ENCODE data around the gene TOP3B. TPM values are rescaled to one million over a fixed set of nuclear protein-coding genes. Genes with fewer than 3 reads are reported as not detected.

Gene TOP3B
- total RNA-seq, 4 donors from 2014 or later = 8.2 to 15.7 (median 14.2) TPM

DNA sequence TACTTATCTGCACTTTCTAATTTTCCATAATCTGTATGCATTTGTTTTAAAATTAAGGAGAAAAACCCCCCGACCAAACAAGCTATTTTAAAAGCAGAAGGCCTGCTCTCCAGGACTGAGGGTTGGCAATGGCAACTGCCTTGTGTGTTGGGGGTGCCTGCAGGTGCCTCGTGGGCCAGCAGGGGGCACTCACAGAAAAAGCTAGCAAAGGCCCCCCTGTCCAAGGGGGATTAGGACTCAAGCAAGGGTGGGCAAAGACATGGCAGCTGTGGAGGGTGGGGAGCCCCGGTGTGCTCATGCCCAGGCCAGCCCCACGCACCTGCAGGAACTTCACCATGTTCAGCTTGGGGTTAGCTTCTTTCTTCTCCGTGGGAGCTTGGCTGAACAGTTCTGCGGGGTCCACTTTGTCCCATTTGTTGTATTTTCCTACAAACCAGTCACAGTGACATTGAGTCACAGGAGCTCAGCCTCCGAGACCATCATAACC lies 10.3 kb downstream of the TOP3B start:
- intact Hi-C loops (cut with DNase I; ENCODE audit: low total_unique reads) (no loop called here), in situ Hi-C loops (cut with MboI; ENCODE audit: low sequenced_read_pairs in 4 of 4) (no loop called here)
- H3K4me1 ChIP-seq = no peaks in the 10 kb centered on the region
- H3K27me3 ChIP-seq = no peaks in the 10 kb centered on the region
- H3K27ac ChIP-seq = no peak overlapping the region
- DNase-seq (no peak), ATAC-seq (no peak)
- H3K4me3 ChIP-seq = no peak overlapping the region
- H3K36me3 ChIP-seq = peaks cover 0 to 78% of the 10 kb centered on the region in 2 donors
- TF ChIP-seq POLR2A (IDR thresholded peaks at IDR 0.05) (no peak), CTCF (IDR thresholded peaks at IDR 0.05 in 4 of 5, conservative IDR thresholded peaks at IDR 0.05 in 1 of 5) (peak; percentile 20 to 66 (median 43))
- no peaks in the 10 kb centered on the region for H3K9me3 ChIP-seq

- in situ Hi-C loops (cut with MboI; ENCODE audit: low sequenced_read_pairs in 4 of 4) = no loop called here
- peaks cover 0 to 83% of the 10 kb centered on the region in 2 donors for H3K36me3 ChIP-seq
- no peak for TF ChIP-seq POLR2A (IDR thresholded peaks at IDR 0.05)
- TF ChIP-seq CTCF (IDR thresholded peaks at IDR 0.05 in 4 of 5, conservative IDR thresholded peaks at IDR 0.05 in 1 of 5) = no peak
These were observed 10.7 kb downstream of the TOP3B start for GRCh38 chr22:21971858-21972275.

GRCh38 chr22:21970800-21971617 lies 11.6 kb downstream of the TOP3B start:
- Histone ChIP-seq H3K27ac (no peak overlapping the region), H3K4me3 (no peak overlapping the region), H3K9me3 (no peaks in the 10 kb centered on the region), H3K4me1 (no peaks in the 10 kb centered on the region), H3K36me3 (peaks cover 0 to 92% of the 10 kb centered on the region in 2 donors), H3K27me3 (no peaks in the 10 kb centered on the region)
- DNase-seq (no peak), ATAC-seq (no peak)
- in situ Hi-C loops (cut with MboI; ENCODE audit: low sequenced_read_pairs in 4 of 4) (no loop called here), intact Hi-C loops (cut with DNase I; ENCODE audit: low total_unique reads) (no loop called here)
- no peak for TF ChIP-seq CTCF (IDR thresholded peaks at IDR 0.05 in 4 of 5, conservative IDR thresholded peaks at IDR 0.05 in 1 of 5)
- TF ChIP-seq POLR2A (IDR thresholded peaks at IDR 0.05) = no peak

More at GRCh38 chr22:21971858-21972275, 10.7 kb downstream of the TOP3B start:
- intact Hi-C loops (cut with DNase I; ENCODE audit: low total_unique reads) = no loop called here
- DNase-seq = no peak
- ATAC-seq = no peak
- no peaks in the 10 kb centered on the region for H3K27me3 ChIP-seq
- H3K4me1 ChIP-seq = no peaks in the 10 kb centered on the region
- no peaks in the 10 kb centered on the region for H3K9me3 ChIP-seq
- H3K4me3 ChIP-seq = no peak overlapping the region
- no peak overlapping the region for H3K27ac ChIP-seq

DNA sequence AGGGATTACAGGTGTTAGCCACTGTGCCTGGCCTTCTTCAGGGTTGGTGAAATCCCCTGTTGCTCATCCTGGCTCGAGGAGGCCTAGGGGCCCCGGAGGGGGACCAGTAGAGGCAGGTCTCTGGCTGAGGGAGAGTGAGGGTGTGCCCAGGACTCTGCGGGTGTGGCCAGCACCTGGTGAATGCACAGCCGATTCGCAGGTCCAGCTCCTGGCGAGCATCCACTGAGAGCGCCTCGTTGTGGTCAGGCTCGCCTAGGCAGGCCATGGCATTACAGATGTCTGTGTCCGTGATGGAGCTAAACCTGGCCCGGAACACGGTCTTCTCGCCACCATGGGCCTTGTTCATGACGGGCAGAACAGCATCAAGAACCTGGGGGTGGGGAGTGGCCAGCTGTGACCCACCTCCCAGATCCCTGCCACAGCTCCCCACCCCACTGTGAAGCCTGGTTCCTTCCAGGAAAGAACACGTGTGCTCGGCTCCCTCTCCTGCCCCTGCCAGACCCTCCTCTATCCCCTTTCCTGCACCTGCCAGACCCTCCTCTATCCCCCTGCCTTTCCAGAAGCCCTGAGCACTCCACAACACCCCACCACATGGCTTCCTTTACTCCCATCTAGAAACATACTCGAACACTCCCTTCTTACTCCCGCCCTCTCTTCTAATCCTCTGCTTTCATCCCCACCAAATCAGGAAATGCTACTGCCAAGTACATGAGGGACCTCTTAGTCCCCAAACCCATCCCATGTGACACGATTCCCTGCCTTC lies 12.4 kb downstream of the TOP3B start:
- intact Hi-C loops (cut with DNase I; ENCODE audit: low total_unique reads) (no loop called here), in situ Hi-C loops (cut with MboI; ENCODE audit: low sequenced_read_pairs in 4 of 4) (no loop called here)
- H3K36me3 ChIP-seq = peaks cover 0 to 99% of the 10 kb centered on the region in 2 donors
- H3K27me3 ChIP-seq = no peaks in the 10 kb centered on the region
- TF ChIP-seq POLR2A (IDR thresholded peaks at IDR 0.05) (no peak), CTCF (IDR thresholded peaks at IDR 0.05 in 4 of 5, conservative IDR thresholded peaks at IDR 0.05 in 1 of 5) (no peak)
- no peak for ATAC-seq
- no peak overlapping the region for H3K4me3 ChIP-seq
- no peak for DNase-seq
- no peaks in the 10 kb centered on the region for H3K9me3 ChIP-seq
- no peaks in the 10 kb centered on the region for H3K4me1 ChIP-seq
- no peak overlapping the region for H3K27ac ChIP-seq

Data from gastrocnemius medialis (tissue), 4 donors.